Choroid plexus epithelial cell (primary cell): ENCODE results near the gene AKT2.

Source experiments
- DNase-seq: peaks from one replicate; pipeline ENCODE4 v3.0.0-alpha.2; 2010; ENCODE audit warnings: low read depth
- H3K4me3 ChIP-seq: 2 replicates; pipeline ENCODE4 v1.5.1; 2011; ENCODE audit warnings: low read depth, mild to moderate bottlenecking, control low read depth, low read length, moderate library complexity
- CTCF ChIP-seq: conservative IDR thresholded peaks from 2 replicates; pipeline ENCODE4 v1.5.1; 2011; ENCODE audit warnings: low read depth, mild to moderate bottlenecking, control low read depth, inconsistent platforms, low read length, moderate library complexity

AKT2 gene

GRCh38 chr19:40231057-40231456 lies 54.1 kb downstream of the AKT2 start:
- no peak overlapping the region for H3K4me3 ChIP-seq
- no peak for TF ChIP-seq CTCF
- no peak for DNase-seq

GRCh38 chr19:40229926-40230417 lies 55.2 kb downstream of the AKT2 start:
- DNase-seq = no peak
- TF ChIP-seq CTCF = no peak
- no peak overlapping the region for H3K4me3 ChIP-seq

GRCh38 chr19:40229484-40229883 lies 55.7 kb downstream of the AKT2 start:
- TF ChIP-seq CTCF = no peak
- DNase-seq = no peak
- no peak overlapping the region for H3K4me3 ChIP-seq

GRCh38 chr19:40228863-40229262 lies 56.3 kb downstream of the AKT2 start:
- DNase-seq = no peak

GRCh38 chr19:40228346-40228745 lies 56.8 kb downstream of the AKT2 start:
- H3K4me3 ChIP-seq = no peak overlapping the region
- no peak for DNase-seq
- no peak for TF ChIP-seq CTCF

More at GRCh38 chr19:40228863-40229262, 56.3 kb downstream of the AKT2 start:
- TF ChIP-seq CTCF = no peak
- no peak overlapping the region for H3K4me3 ChIP-seq

GRCh38 chr19:40225440-40226305 lies 59.5 kb downstream of the AKT2 start:
- TF ChIP-seq CTCF = peak; percentile 42
- peak overlapping the region; percentile 51 for H3K4me3 ChIP-seq

More at GRCh38 chr19:40225440-40226305, 59.5 kb downstream of the AKT2 start:
- peak; percentile 56 for DNase-seq
